OCI-M2 (cell line): ENCODE data around the gene CDC6.

Experiments used
- DNase-seq: peaks from one replicate; lab custom pipeline; 2025; ENCODE audit not compliant: unreplicated experiment; lab: John Stamatoyannopoulos, UW

CDC6 gene

GRCh38 chr17:40340327-40340726 is 52.6 kb downstream of the CDC6 start:
- DNase-seq = no peak

- no peak for DNase-seq
Observed at GRCh38 chr17:40340880-40341807, 53.5 kb downstream of the CDC6 start.

GRCh38 chr17:40341808-40342503 is 54.3 kb downstream of the CDC6 start:
- DNase-seq = no peak

GRCh38 chr17:40342504-40343218 is 55.0 kb downstream of the CDC6 start:
- DNase-seq = no peak

- DNase-seq = no peak
Observed at GRCh38 chr17:40343219-40344119, 55.8 kb downstream of the CDC6 start.

- DNase-seq = no peak
Observed at GRCh38 chr17:40344421-40345160, 56.9 kb downstream of the CDC6 start.

- no peak for DNase-seq
Observed at GRCh38 chr17:40345161-40345993, 57.7 kb downstream of the CDC6 start.

- no peak for DNase-seq
Observed at GRCh38 chr17:40345994-40346764, 58.5 kb downstream of the CDC6 start.

GRCh38 chr17:40346765-40347158 is 59.1 kb downstream of the CDC6 start:
- DNase-seq = no peak

GRCh38 chr17:40347319-40348135 is 59.8 kb downstream of the CDC6 start:
- no peak for DNase-seq

GRCh38 chr17:40348136-40348504 is 60.4 kb downstream of the CDC6 start:
- DNase-seq = no peak

GRCh38 chr17:40348562-40349476 is 61.1 kb downstream of the CDC6 start:
- DNase-seq = no peak

GRCh38 chr17:40349477-40349894 is 61.8 kb downstream of the CDC6 start:
- DNase-seq = no peak

GRCh38 chr17:40349895-40350688 is 62.4 kb downstream of the CDC6 start:
- no peak for DNase-seq

- no peak for DNase-seq
Observed at GRCh38 chr17:40350689-40351358, 63.1 kb downstream of the CDC6 start.
